ENCODE measurements around the gene SZRD1.

SZRD1 gene

GRCh38 chr1:16394977-16395376, 27.9 kb downstream of the SZRD1 start:
- no peak for DNase-seq (ENCODE audit: low read depth in 3 of 3)

GRCh38 chr1:16396591-16396990, 29.5 kb downstream of the SZRD1 start:
- DNase-seq (ENCODE audit: low read depth in 3 of 3): no peak

- DNase-seq (ENCODE audit: low read depth in 3 of 3): no peak
Observed at GRCh38 chr1:16397120-16397519, 30.1 kb downstream of the SZRD1 start.

GRCh38 chr1:16398371-16398953, 31.4 kb downstream of the SZRD1 start:
- no peak for DNase-seq (ENCODE audit: low read depth in 3 of 3)

GRCh38 chr1:16402742-16403141, 35.7 kb downstream of the SZRD1 start:
- DNase-seq (ENCODE audit: low read depth in 3 of 3): no peak

- no peak for DNase-seq (ENCODE audit: low read depth in 3 of 3)
Observed at GRCh38 chr1:16405441-16405840, 38.4 kb downstream of the SZRD1 start.

GRCh38 chr1:16406868-16407267, 39.8 kb downstream of the SZRD1 start:
- no peak for DNase-seq (ENCODE audit: low read depth in 3 of 3)

GRCh38 chr1:16409536-16410152, 42.6 kb downstream of the SZRD1 start:
- no peak for DNase-seq (ENCODE audit: low read depth in 3 of 3)

GRCh38 chr1:16410803-16411202, 43.8 kb downstream of the SZRD1 start:
- no peak for DNase-seq (ENCODE audit: low read depth in 3 of 3)

- no peak for DNase-seq (ENCODE audit: low read depth in 3 of 3)
Observed at GRCh38 chr1:16413191-16413590, 46.1 kb downstream of the SZRD1 start.

- no peak for DNase-seq (ENCODE audit: low read depth in 3 of 3)
Observed at GRCh38 chr1:16418823-16419425, 51.9 kb downstream of the SZRD1 start.

- DNase-seq (ENCODE audit: low read depth in 3 of 3): peak; percentile 10 to 23 (median 19)
Observed at GRCh38 chr1:16420424-16421118, 53.5 kb downstream of the SZRD1 start.

GRCh38 chr1:16421201-16421600, 54.2 kb downstream of the SZRD1 start:
- DNase-seq (ENCODE audit: low read depth in 3 of 3): no peak

GRCh38 chr1:16422041-16422440, 55.0 kb downstream of the SZRD1 start:
- DNase-seq (ENCODE audit: low read depth in 3 of 3): no peak

GRCh38 chr1:16425125-16426025, 58.3 kb downstream of the SZRD1 start:
- DNase-seq (ENCODE audit: low read depth in 3 of 3): no peak

- DNase-seq (ENCODE audit: low read depth in 3 of 3): no peak
Observed at GRCh38 chr1:16430606-16431005, 63.6 kb downstream of the SZRD1 start.

- no peak for DNase-seq (ENCODE audit: low read depth in 3 of 3)
Observed at GRCh38 chr1:16433030-16433429, 66.0 kb downstream of the SZRD1 start.

GRCh38 chr1:16434007-16434406, 67.0 kb downstream of the SZRD1 start:
- DNase-seq (ENCODE audit: low read depth in 3 of 3): no peak

- DNase-seq (ENCODE audit: low read depth in 3 of 3): no peak
Observed at GRCh38 chr1:16434501-16434900, 67.5 kb downstream of the SZRD1 start.

- no peak for DNase-seq (ENCODE audit: low read depth in 3 of 3)
Observed at GRCh38 chr1:16436946-16437474, 70.0 kb downstream of the SZRD1 start, which contains the start of gene SPATA21. TSS of gene SPATA21 (minus strand) at chr1:16437424. CDS start at chr1:16431371, 6,053 bp downstream.

GRCh38 chr1:16438516-16438915, 71.5 kb downstream of the SZRD1 start:
- no peak for DNase-seq (ENCODE audit: low read depth in 3 of 3)
